HCT116 (cell line): ENCODE results near the gene TAP1. TPM values are rescaled to one million over a fixed set of nuclear protein-coding genes. Genes with fewer than 3 reads are reported as not detected.

Experiments
- ATAC-seq: fragments of 200-7000 bp; cut with Tn5 transposase; 2 replicates; pipeline ENCODE4 v1.9.1; 2020; ENCODE audit warnings: mild to moderate bottlenecking, moderate library complexity
- BruUV-seq: library from RNA; stranded (reverse); fragments of 400-500 nt; replicated peaks from 2 replicates; lab custom pipeline; 2021; lab: Mats Ljungman, UMichigan
- CTCF ChIA-PET: fragments of 300-600 bp; sonication (Branson Sonifier 250); formaldehyde crosslinking; loops from one replicate; lab custom pipeline; 2021; ENCODE audit warnings: antibody characterized with exemption; lab: Charles Lee
- POLR2A ChIA-PET: fragments of 300-600, 350-600 bp; sonication (Branson Sonifier 250); formaldehyde crosslinking; loops from one replicate; lab custom pipeline; 2021; ENCODE audit warnings: antibody characterized with exemption; lab: Charles Lee
- RAD21 ChIA-PET, 2 experiments: fragments of 300-600 bp; sonication (Branson Sonifier 250); formaldehyde crosslinking; loops; one replicate each; lab custom pipeline; 2023; ENCODE audit warnings: low total read pairs in 2 of 2; ENCODE audit not compliant: uncharacterized antibody in 2 of 2, unreplicated experiment in 2 of 2, low non-redundant PET in 1 of 2; lab: Charles Lee
- DNase-seq: peaks from one replicate; pipeline ENCODE4 v3.0.0-alpha.2; 2010; ENCODE audit warnings: low read depth, low spot score
- H2AFZ ChIP-seq: fragments of 200-600 bp; shearing (Covaris generic), sonication (generic); 2 replicates; pipeline ENCODE4 v1.6.1; 2017; ENCODE audit warnings: low read depth, mixed run types, mixed read lengths, antibody characterized with exemption, low read length; ENCODE audit not compliant: poor library complexity, severe bottlenecking
- H3K27ac ChIP-seq: 2 replicates; pipeline ENCODE4 v1.5.1; 2012; ENCODE audit warnings: low read depth, low read length
- H3K27me3 ChIP-seq: fragments of 200-600 bp; sonication (generic); 2 replicates; pipeline ENCODE4 v1.6.1; 2016; ENCODE audit warnings: mixed run types, low read length, mixed read lengths; ENCODE audit not compliant: insufficient read depth
- H3K36me3 ChIP-seq, 2 experiments: fragments of 200-500 bp in 1 of 2; fragments of 200-600 bp in 1 of 2; sonication (Bioruptor generic) in 1 of 2; sonication (generic) in 1 of 2; 2 replicates each; pipeline versions ENCODE4 v1.5.1 to v1.6.1; 2014 to 2016; ENCODE audit warnings: low read length in 2 of 2, inconsistent platforms in 1 of 2, mixed read lengths in 1 of 2, mixed run types in 1 of 2; ENCODE audit not compliant: insufficient read depth in 2 of 2, control insufficient read depth in 1 of 2
- H3K4me1 ChIP-seq, 2 experiments: fragments of 200-600 bp in 1 of 2; sonication (generic) in 1 of 2; 2 replicates each; pipeline versions ENCODE4 v1.5.1 to v1.6.1; 2012 to 2017; ENCODE audit warnings: low read length in 2 of 2, inconsistent platforms in 1 of 2, mild to moderate bottlenecking in 1 of 2, mixed read lengths in 1 of 2, mixed run types in 1 of 2, moderate library complexity in 1 of 2; ENCODE audit not compliant: insufficient read depth in 2 of 2, control insufficient read depth in 1 of 2
- H3K4me2 ChIP-seq: fragments of 200-600 bp; sonication (generic); 2 replicates; pipeline ENCODE4 v1.6.1; 2017; ENCODE audit warnings: mixed run types, low read length, mixed read lengths
- H3K4me3 ChIP-seq, 2 experiments: fragments of 200-600 bp in 1 of 2; sonication (generic) in 1 of 2; replicated peaks in 1 of 2; 2 replicates each; pipeline ENCODE4 v1.5.1; 2011 to 2016; ENCODE audit warnings: low read length in 2 of 2, control low read depth in 1 of 2, low read depth in 1 of 2, mild to moderate bottlenecking in 1 of 2, mixed read lengths in 1 of 2, mixed run types in 1 of 2
- H3K79me2 ChIP-seq: fragments of 200-600 bp; sonication (generic); 2 replicates; pipeline ENCODE4 v1.6.1; 2017; ENCODE audit warnings: mild to moderate bottlenecking, mixed run types, low read length, moderate library complexity, mixed read lengths; ENCODE audit not compliant: insufficient read depth
- H3K9ac ChIP-seq: fragments of 200-600 bp; sonication (generic); 2 replicates; pipeline ENCODE4 v1.6.1; 2016; ENCODE audit warnings: low read length, mixed read lengths
- H3K9me2 ChIP-seq: fragments of 200-600 bp; sonication (generic), shearing (Covaris generic); 2 replicates; pipeline ENCODE4 v1.6.1; 2017; ENCODE audit warnings: mixed run types, mild to moderate bottlenecking, moderate library complexity; ENCODE audit not compliant: insufficient read depth
- H3K9me3 ChIP-seq, 2 experiments: fragments of 200-500 bp in 1 of 2; fragments of 200-600 bp in 1 of 2; sonication (Bioruptor generic) in 1 of 2; sonication (generic) in 1 of 2; 2 replicates each; pipeline ENCODE4 v1.6.1; 2014 to 2017; ENCODE audit warnings: low read length in 2 of 2, mixed read lengths in 2 of 2, inconsistent platforms in 1 of 2, low read depth in 1 of 2, mild to moderate bottlenecking in 1 of 2, mixed run types in 1 of 2, moderate library complexity in 1 of 2; ENCODE audit not compliant: control insufficient read depth in 1 of 2, insufficient read depth in 1 of 2
- H4K20me1 ChIP-seq: fragments of 200-600 bp; sonication (generic), shearing (Covaris generic); 2 replicates; pipeline ENCODE4 v1.6.1; 2017; ENCODE audit warnings: mixed run types, mild to moderate bottlenecking, moderate library complexity; ENCODE audit not compliant: insufficient read depth
- CBX3 ChIP-seq: IDR thresholded peaks from 2 replicates; pipeline ENCODE4 v1.6.1; 2012; ENCODE audit warnings: low read depth
- CTCF ChIP-seq, 3 experiments: fragments of 200-600 bp in 1 of 3; sonication (generic) in 1 of 3; IDR thresholded peaks in 2 of 3; conservative IDR thresholded peaks in 1 of 3; 2 replicates each; pipeline ENCODE4 v1.5.1; 2012 to 2017; ENCODE audit warnings: low read depth in 2 of 3, low read length in 2 of 3, antibody characterized with exemption in 1 of 3, borderline replicate concordance in 1 of 3, control low read depth in 1 of 3, mild to moderate bottlenecking in 1 of 3, mixed read lengths in 1 of 3, mixed run types in 1 of 3, moderate library complexity in 1 of 3; ENCODE audit not compliant: insufficient read depth in 1 of 3
- EGR1 ChIP-seq: IDR thresholded peaks from 2 replicates; pipeline ENCODE4 v1.6.1; 2012; ENCODE audit warnings: low read depth
- EZH2 ChIP-seq: fragments of 200-600 bp; sonication (generic); IDR thresholded peaks from 2 replicates; pipeline ENCODE4 v1.6.1; 2017; ENCODE audit warnings: antibody characterized with exemption, mixed run types
- FOSL1 ChIP-seq: IDR thresholded peaks from 2 replicates; pipeline ENCODE4 v1.6.1; 2012; ENCODE audit warnings: low read depth
- JUND ChIP-seq: IDR thresholded peaks from 2 replicates; pipeline ENCODE4 v1.6.1; 2012
- POLR2A ChIP-seq: IDR thresholded peaks from 2 replicates; pipeline ENCODE4 v1.7.0; 2011; ENCODE audit warnings: borderline replicate concordance; ENCODE audit not compliant: insufficient read depth, insufficient read length; ENCODE audit errors: extremely low read depth
- POLR2AphosphoS5 ChIP-seq: IDR thresholded peaks from 2 replicates; pipeline ENCODE4 v1.6.1; 2011; ENCODE audit warnings: mild to moderate bottlenecking, low read depth, low read length, moderate library complexity
- RAD21 ChIP-seq: IDR thresholded peaks from 2 replicates; pipeline ENCODE4 v1.6.1; 2012; ENCODE audit warnings: low read depth, mild to moderate bottlenecking
- SIN3A ChIP-seq: IDR thresholded peaks from 2 replicates; pipeline ENCODE4 v1.6.1; 2012; ENCODE audit warnings: low read depth
- SP1 ChIP-seq: IDR thresholded peaks from 2 replicates; pipeline ENCODE4 v1.6.1; 2012; ENCODE audit warnings: low read depth
- SRF ChIP-seq: IDR thresholded peaks from 2 replicates; pipeline ENCODE4 v1.6.1; 2012; ENCODE audit warnings: low read depth
- TCF7L2 ChIP-seq: IDR thresholded peaks from 2 replicates; pipeline ENCODE4 v1.7.0; 2011; ENCODE audit warnings: borderline replicate concordance, inconsistent platforms; ENCODE audit not compliant: insufficient read depth, insufficient read length; ENCODE audit errors: extremely low read depth
- ZBTB33 ChIP-seq: IDR thresholded peaks from 2 replicates; pipeline ENCODE4 v1.6.1; 2011; ENCODE audit warnings: mild to moderate bottlenecking, low read length, moderate library complexity; ENCODE audit not compliant: insufficient replicate concordance; ENCODE audit errors: extremely low read depth
- ZFX ChIP-seq: fragments of 450-650 bp; IDR thresholded peaks from 2 replicates; pipeline ENCODE4 v1.6.1; 2017
- ZNF274 ChIP-seq: fragments of 200-500 bp; sonication (Bioruptor generic); IDR thresholded peaks from 2 replicates; pipeline ENCODE4 v1.6.1; 2014; ENCODE audit warnings: mild to moderate bottlenecking, low read depth, low read length, inconsistent platforms
- intact Hi-C: fragments of 100-400 bp; cut with micrococcal nuclease; formaldehyde crosslinking; loops from 2 replicates; pipeline ENCODE4 v1.10.0; 2022
- total RNA-seq: library from RNA; stranded (reverse); gene quantifications from one replicate; pipeline ENCODE4 v1.2.1, GENCODE V29; 2021; ENCODE audit not compliant: unreplicated experiment
- TF ChIP-seq, protein P1 (sequence below): IDR thresholded peaks from 2 replicates; pipeline ENCODE4 v1.6.1; 2012
- TF ChIP-seq, protein P2 (sequence below): IDR thresholded peaks from 2 replicates; pipeline ENCODE4 v1.6.1; 2012

The TAP1 gene
- total RNA-seq, 1 experiment from 2014 or later = 32.2 TPM

DNA sequence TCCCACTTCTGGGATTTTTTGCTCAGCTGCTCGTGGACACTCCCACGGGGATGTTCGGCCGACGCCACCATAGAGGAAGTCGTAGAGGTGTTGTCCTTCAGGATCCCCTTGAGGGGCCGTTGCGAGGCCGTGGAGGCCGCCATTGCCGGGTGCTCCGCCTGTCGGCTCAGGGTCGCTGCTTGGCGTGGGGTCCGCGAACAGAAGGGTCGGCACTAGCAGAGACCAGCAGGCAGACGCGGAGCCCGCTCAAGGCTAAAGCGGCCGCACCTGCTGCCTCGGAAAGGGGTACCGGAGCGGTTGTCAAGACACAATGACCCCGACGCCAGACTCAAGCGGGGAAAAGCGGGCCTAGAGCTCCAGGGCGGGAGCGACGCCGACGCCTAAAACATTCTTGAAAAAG lies 26.2 kb upstream of the TAP1 start:
- H3K27ac ChIP-seq = no peak overlapping the region
- no peak overlapping the region for H3K4me3 ChIP-seq
- RAD21 ChIA-PET = no interaction called here
- CTCF ChIA-PET = interaction anchor here (1.0 to 1.5 kb wide), 3 partner anchors 8 to 41 kb away, joined by 4 to 7 read pairs (median 5); partner anchors contain the start of gene TAP2
- H3K9ac ChIP-seq = no peak overlapping the region
- TF ChIP-seq EZH2 (no peak), POLR2A (no peak), CTCF (IDR thresholded peaks at IDR 0.05 in 2 of 3, conservative IDR thresholded peaks at IDR 0.05 in 1 of 3; ENCODE audit: borderline replicate concordance in 1 of 3, insufficient read depth in 1 of 3, low read depth in 2 of 3, low read length in 2 of 3) (no peak), FOSL1 (no peak), POLR2AphosphoS5 (no peak), ZFX (no peak), ZBTB33 (no peak), JUND (no peak), EGR1 (no peak), ZNF274 (no peak), SP1 (no peak), SRF (no peak), SIN3A (no peak), TCF7L2 (no peak), CBX3 (no peak), RAD21 (no peak)
- TF ChIP-seq, protein P1, sequence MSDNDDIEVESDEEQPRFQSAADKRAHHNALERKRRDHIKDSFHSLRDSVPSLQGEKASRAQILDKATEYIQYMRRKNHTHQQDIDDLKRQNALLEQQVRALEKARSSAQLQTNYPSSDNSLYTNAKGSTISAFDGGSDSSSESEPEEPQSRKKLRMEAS = no peak
- TF ChIP-seq, protein P2, sequence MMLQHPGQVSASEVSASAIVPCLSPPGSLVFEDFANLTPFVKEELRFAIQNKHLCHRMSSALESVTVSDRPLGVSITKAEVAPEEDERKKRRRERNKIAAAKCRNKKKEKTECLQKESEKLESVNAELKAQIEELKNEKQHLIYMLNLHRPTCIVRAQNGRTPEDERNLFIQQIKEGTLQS = no peak
- POLR2A ChIA-PET = interaction anchor here (1.2 kb wide), 1 partner anchor 92 kb away, joined by 4 read pairs; no protein-coding TSS in a partner anchor
- intact Hi-C loops = no loop called here
- no peaks in the 10 kb centered on the region for H3K4me1 ChIP-seq
- H4K20me1 ChIP-seq = no peaks in the 10 kb centered on the region
- BruUV-seq = no TSS peak
- no peak overlapping the region for H2AFZ ChIP-seq
- no peaks in the 10 kb centered on the region for H3K9me2 ChIP-seq
- H3K27me3 ChIP-seq = no peaks in the 10 kb centered on the region
- DNase-seq = no peak
- no peak for ATAC-seq
- no peaks in the 10 kb centered on the region for H3K36me3 ChIP-seq
- no peaks in the 10 kb centered on the region for H3K9me3 ChIP-seq
- no peak overlapping the region for H3K4me2 ChIP-seq
- H3K79me2 ChIP-seq = no peaks in the 10 kb centered on the region
